Gastrocnemius medialis (tissue), 4 donors: Measurements from ENCODE around the gene ANKRD34A.

Experiments
- POLR2A ChIP-seq, 2 donors: fragments of 450-650 bp; IDR thresholded peaks; one replicate each; pipeline ENCODE4 v1.6.1; 2017; ENCODE audit warnings: antibody characterized with exemption in 2 of 2, mild to moderate bottlenecking in 2 of 2, moderate library complexity in 2 of 2
- TF ChIP-seq, protein P1 (sequence below), 5 experiments: fragments of 450-650 bp in 3 of 5; fragments of 200-600 bp in 2 of 5; sonication (generic) in 2 of 5; IDR thresholded peaks in 4 of 5; conservative IDR thresholded peaks in 1 of 5; 1 replicate in 4 of 5; 2 replicates in 1 of 5; pipeline ENCODE4 v1.5.1; 2016 to 2019; ENCODE audit warnings: antibody characterized with exemption in 5 of 5, mild to moderate bottlenecking in 3 of 5, moderate library complexity in 3 of 5

GRCh38 chr1:145972580-145972979, 8.2 kb upstream of the ANKRD34A start:
- TF ChIP-seq, protein P1, sequence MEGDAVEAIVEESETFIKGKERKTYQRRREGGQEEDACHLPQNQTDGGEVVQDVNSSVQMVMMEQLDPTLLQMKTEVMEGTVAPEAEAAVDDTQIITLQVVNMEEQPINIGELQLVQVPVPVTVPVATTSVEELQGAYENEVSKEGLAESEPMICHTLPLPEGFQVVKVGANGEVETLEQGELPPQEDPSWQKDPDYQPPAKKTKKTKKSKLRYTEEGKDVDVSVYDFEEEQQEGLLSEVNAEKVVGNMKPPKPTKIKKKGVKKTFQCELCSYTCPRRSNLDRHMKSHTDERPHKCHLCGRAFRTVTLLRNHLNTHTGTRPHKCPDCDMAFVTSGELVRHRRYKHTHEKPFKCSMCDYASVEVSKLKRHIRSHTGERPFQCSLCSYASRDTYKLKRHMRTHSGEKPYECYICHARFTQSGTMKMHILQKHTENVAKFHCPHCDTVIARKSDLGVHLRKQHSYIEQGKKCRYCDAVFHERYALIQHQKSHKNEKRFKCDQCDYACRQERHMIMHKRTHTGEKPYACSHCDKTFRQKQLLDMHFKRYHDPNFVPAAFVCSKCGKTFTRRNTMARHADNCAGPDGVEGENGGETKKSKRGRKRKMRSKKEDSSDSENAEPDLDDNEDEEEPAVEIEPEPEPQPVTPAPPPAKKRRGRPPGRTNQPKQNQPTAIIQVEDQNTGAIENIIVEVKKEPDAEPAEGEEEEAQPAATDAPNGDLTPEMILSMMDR (IDR thresholded peaks at IDR 0.05 in 4 of 5, conservative IDR thresholded peaks at IDR 0.05 in 1 of 5) = no peak
- no peak for TF ChIP-seq POLR2A (IDR thresholded peaks at IDR 0.05)
